ENCODE results near the gene TBC1D22A. TPM values are rescaled to one million over a fixed set of nuclear protein-coding genes. Genes with fewer than 3 reads are reported as not detected.

TBC1D22A gene
- total RNA-seq, 1 experiment from 2014 or later = 20.9 TPM

- no peak for TF ChIP-seq CTCF (IDR thresholded peaks at IDR 0.05 in 2 of 3, conservative IDR thresholded peaks at IDR 0.05 in 1 of 3; ENCODE audit: borderline replicate concordance in 1 of 3, insufficient read depth in 1 of 3, low read depth in 2 of 3, low read length in 2 of 3)
- no peak for TF ChIP-seq ZBTB33 (IDR thresholded peaks at IDR 0.05; ENCODE audit: extremely low read depth, insufficient replicate concordance, low read length)
- TF ChIP-seq ELF1 (IDR thresholded peaks at IDR 0.05; ENCODE audit: borderline replicate concordance, low read depth) = no peak
- no peak for TF ChIP-seq RAD21 (IDR thresholded peaks at IDR 0.05; ENCODE audit: low read depth)
- no peak for TF ChIP-seq JUND (IDR thresholded peaks at IDR 0.05)
- TF ChIP-seq CBX3 (IDR thresholded peaks at IDR 0.05; ENCODE audit: low read depth) = no peak
- TF ChIP-seq POLR2A (IDR thresholded peaks at IDR 0.05; ENCODE audit: borderline replicate concordance, extremely low read depth, insufficient read depth, insufficient read length) = no peak
- Histone ChIP-seq H2AFZ (ENCODE audit: low read depth, low read length, poor library complexity, severe bottlenecking) (no peak overlapping the region), H4K20me1 (ENCODE audit: insufficient read depth) (no peaks in the 10 kb centered on the region), H3K27ac (ENCODE audit: low read depth, low read length) (no peak overlapping the region), H3K79me2 (ENCODE audit: insufficient read depth, low read length) (no peaks in the 10 kb centered on the region), H3K36me3 (ENCODE audit: control insufficient read depth in 1 of 2, insufficient read depth in 2 of 2, low read length in 2 of 2) (no peaks in the 10 kb centered on the region), H3K4me3 (replicated peaks in 1 of 2; ENCODE audit: low read depth in 1 of 2, low read length in 2 of 2) (no peak overlapping the region), H3K27me3 (ENCODE audit: insufficient read depth, low read length) (no peaks in the 10 kb centered on the region), H3K9me3 (ENCODE audit: control insufficient read depth in 1 of 2, insufficient read depth in 1 of 2, low read depth in 1 of 2, low read length in 2 of 2) (no peaks in the 10 kb centered on the region), H3K9me2 (ENCODE audit: insufficient read depth) (no peaks in the 10 kb centered on the region), H3K4me1 (ENCODE audit: control insufficient read depth in 1 of 2, insufficient read depth in 2 of 2, low read length in 2 of 2) (no peaks in the 10 kb centered on the region), H3K4me2 (ENCODE audit: low read length) (no peak overlapping the region), H3K9ac (ENCODE audit: low read length) (no peak overlapping the region)
- ChIA-PET CTCF (no interaction called here), POLR2A (no interaction called here), RAD21 (ENCODE audit: low non-redundant PET in 1 of 2, low total read pairs in 2 of 2, uncharacterized antibody in 2 of 2, unreplicated experiment in 2 of 2) (no interaction called here)
- DNase-seq (ENCODE audit: low read depth, low spot score) (no peak), ATAC-seq (no peak)
- intact Hi-C loops (cut with micrococcal nuclease) = no loop called here
- no TSS peak for BruUV-seq (replicated peaks)
Observed at GRCh38 chr22:47100646-47101200, 338.3 kb downstream of the TBC1D22A start.
